ENCODE results near the gene ACSS2.

ACSS2 gene

DNA sequence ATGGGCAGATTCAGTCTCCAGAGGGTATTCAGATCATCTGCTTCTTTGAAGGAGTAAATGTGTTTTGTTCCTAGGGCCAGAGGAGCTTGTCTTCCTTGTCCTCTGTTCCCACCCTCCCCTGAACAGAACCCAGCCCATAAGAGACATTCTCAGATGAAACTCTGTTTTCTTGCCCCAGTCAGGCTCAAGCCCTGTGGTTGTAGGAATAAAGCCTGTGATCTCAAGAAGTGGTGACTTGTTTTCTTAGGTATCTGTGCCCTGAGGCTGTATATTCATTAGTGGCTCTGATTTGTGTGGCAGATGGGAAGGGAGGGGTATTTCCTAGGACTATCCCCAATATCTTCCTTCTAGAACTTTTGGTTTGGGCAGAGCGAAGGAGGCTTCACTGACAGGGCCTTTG is 51.3 kb downstream of the ACSS2 start:
- TF ChIP-seq ZFX (IDR thresholded peaks at IDR 0.05): no peak
- TF ChIP-seq, protein P1, sequence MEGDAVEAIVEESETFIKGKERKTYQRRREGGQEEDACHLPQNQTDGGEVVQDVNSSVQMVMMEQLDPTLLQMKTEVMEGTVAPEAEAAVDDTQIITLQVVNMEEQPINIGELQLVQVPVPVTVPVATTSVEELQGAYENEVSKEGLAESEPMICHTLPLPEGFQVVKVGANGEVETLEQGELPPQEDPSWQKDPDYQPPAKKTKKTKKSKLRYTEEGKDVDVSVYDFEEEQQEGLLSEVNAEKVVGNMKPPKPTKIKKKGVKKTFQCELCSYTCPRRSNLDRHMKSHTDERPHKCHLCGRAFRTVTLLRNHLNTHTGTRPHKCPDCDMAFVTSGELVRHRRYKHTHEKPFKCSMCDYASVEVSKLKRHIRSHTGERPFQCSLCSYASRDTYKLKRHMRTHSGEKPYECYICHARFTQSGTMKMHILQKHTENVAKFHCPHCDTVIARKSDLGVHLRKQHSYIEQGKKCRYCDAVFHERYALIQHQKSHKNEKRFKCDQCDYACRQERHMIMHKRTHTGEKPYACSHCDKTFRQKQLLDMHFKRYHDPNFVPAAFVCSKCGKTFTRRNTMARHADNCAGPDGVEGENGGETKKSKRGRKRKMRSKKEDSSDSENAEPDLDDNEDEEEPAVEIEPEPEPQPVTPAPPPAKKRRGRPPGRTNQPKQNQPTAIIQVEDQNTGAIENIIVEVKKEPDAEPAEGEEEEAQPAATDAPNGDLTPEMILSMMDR (conservative IDR thresholded peaks at IDR 0.05): no peak
- H3K27ac ChIP-seq: no peak overlapping the region

DNA sequence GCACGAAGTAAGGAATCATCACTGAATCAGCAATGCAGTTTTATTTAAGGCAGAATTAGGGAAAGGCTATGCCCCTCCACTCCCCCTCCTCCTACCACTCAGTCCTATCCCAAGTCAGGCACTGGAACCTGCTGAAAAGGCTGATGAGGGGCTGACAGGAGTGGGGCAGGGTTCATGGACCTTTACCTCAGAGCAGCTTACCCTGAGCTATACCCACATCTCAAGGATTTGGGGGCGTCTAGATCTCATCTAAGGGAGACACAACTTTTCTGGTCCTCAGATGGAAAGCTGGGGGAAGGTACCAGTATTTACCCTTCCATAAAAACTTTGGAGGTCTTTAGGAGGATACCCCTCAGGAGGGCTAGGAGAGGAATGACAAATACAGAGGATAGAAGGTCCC is 52.0 kb downstream of the ACSS2 start:
- H3K27ac ChIP-seq: no peak overlapping the region

DNA sequence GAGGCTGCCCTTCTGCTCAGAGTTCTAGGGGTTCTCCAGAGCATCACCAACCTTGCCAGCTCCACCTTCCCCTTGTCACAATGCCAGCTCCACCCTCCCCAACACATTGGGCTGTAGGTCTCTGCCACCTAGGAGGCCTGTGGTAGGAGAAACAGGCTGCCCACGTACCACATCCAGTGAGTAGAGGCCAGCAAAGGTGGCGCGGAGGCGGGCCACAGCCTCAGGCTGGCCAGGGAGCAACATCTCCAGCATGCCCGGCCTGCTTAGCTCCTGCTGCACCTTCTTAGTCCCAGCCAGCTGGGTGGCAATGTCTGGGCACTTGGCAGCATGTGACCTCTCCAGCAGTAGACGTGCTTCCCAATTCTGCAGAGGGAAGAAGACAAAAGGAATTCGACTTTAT is 55.4 kb downstream of the ACSS2 start:
- TF ChIP-seq ZFX (IDR thresholded peaks at IDR 0.05): no peak
- TF ChIP-seq, protein P1 (conservative IDR thresholded peaks at IDR 0.05): no peak
- H3K27ac ChIP-seq: no peak overlapping the region

More for the DNA sequence above, 52.0 kb downstream of the ACSS2 start:
- no peak for TF ChIP-seq ZFX (IDR thresholded peaks at IDR 0.05)
- TF ChIP-seq, protein P1 (conservative IDR thresholded peaks at IDR 0.05): no peak

DNA sequence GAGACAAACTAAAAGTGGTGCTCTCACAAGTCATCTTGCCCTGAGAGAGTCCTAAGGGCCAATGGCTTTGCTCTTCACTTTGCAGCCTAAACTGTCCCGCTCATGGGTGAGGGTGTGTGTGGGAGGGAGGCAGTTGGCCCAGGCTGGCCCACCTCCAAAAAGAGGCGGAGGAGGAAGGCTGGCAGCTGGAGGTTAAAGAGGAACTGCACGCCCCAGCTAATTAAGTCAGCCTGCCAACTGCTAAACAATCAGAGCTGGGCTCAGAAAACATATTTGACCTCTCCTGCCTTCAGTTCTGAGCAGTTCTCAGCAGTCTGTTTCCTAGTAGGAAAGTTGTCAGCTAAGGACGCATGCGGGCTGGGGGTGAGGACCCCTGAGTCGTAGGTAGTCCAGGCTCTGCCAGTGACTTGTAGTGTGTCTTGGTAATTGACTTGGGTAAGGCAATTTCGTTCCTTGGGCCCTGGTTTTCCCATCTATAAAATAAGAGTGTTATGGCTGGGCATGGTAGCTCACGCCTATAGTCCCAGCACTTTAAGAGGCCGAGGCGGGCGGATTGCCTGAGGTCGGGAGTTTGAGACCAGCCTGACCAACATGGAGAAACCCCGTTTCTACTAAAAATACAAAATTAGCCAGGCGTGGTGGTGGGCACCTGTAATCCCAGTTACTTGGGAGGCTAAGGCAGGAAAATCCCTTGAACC is 62.2 kb downstream of the ACSS2 start:
- TF ChIP-seq ZFX (IDR thresholded peaks at IDR 0.05): no peak
- TF ChIP-seq, protein P1 (conservative IDR thresholded peaks at IDR 0.05): no peak
- peak overlapping the region; percentile 69 for H3K27ac ChIP-seq

DNA sequence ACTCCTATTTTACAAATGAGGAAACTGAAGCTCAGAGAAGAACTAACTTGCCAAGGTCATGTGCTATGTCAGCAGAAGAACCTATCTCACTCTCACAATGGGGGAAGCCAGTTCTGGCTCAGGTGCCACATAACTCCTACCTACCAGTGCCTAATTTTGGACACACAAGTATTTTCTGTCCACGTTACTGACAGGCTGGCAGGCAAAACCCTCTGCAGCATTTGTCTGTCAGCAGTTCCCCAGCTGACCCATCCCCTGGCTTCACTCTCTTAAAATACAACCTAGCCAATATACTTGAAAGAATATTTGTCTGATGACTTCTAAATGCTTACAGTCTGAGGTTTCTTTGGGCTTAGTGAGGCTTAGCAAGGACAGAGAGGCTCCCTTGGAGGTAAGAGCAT is 63.7 kb downstream of the ACSS2 start:
- H3K27ac ChIP-seq: no peak overlapping the region
- TF ChIP-seq, protein P1 (conservative IDR thresholded peaks at IDR 0.05): no peak
- TF ChIP-seq ZFX (IDR thresholded peaks at IDR 0.05): no peak

DNA sequence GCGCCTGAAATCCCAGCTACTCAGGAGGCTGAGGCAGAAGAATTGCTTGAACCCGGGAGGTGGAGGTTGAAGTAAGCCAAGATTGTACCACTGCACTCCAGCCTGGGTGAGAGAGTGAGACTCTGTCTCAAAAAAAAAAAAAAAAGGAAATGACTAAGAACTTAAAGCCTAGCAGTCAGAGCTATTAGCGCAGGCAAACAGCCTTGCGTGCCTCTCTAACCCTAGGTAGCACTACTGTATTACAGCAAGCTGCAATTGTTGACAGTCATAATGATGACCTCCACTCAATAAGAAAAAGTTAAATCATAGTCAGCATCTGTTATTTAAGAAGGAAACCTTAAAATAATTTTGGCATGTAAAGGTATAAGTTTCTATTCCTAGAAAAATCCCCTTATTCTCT is 64.8 kb downstream of the ACSS2 start:
- H3K27ac ChIP-seq: no peak overlapping the region
- TF ChIP-seq ZFX (IDR thresholded peaks at IDR 0.05): no peak
- TF ChIP-seq, protein P1 (conservative IDR thresholded peaks at IDR 0.05): no peak

DNA sequence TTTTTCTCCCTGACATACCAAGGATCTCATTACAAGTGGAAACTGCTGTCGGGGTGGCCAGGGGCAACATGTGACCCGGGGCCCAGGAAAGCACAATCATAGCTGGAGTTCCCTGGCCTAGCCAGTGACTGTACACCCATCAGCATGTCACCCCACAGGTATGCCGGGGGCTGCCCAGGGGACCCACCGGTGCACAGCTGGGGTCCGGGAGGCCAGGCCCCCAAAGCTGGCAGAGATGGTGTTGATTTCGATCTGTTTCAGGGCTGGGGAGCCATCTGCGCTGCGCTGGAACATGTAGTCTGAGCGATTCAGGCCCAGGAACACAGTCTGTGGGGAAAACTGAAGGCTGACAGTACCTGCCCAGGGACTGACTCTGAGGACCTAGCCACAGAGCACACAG is 65.9 kb downstream of the ACSS2 start:
- no peak for TF ChIP-seq ZFX (IDR thresholded peaks at IDR 0.05)
- TF ChIP-seq, protein P1 (conservative IDR thresholded peaks at IDR 0.05): no peak
- H3K27ac ChIP-seq: no peak overlapping the region

All from C4-2B (cell line).